GOT3 (cell line): ENCODE results near the gene TNN.

Experiments used
- DNase-seq: peaks from one replicate; lab custom pipeline; 2025; ENCODE audit warnings: mixed read lengths; lab: John Stamatoyannopoulos, UW

TNN gene

DNA sequence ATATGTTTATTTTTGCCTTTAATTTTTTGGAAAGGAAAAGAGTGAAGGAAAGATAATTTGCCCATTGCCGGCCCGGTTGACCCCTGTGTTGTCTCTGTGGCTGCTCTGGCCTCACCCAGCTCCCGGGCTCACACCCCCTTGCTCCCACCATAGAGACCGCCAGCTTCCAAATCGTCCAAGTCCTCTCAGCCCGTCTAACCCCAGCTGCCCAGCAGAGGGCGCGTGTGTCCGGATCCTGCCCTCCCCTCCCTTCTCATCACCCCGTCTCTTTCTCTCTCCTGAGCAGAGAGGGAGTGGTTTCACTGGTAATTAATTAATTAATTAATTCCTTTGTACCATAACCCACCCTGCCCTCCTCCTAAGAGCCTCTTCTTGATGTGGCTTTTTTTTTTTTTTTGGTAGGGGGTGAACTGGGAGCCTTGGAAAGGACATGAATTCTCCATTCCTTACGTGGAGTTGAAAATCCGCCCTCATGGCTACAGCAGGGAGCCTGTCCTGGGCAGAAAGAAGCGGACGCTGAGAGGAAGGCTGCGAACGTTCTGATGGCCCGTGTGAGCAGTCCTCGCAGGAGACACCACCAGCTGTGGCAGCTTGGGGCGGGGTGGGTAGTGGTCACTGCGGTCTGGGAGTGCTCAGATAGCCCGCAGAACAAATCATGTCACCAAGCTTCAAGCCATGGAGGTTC lies 79.0 kb downstream of the TNN start:
- DNase-seq: peak; percentile 17

DNA sequence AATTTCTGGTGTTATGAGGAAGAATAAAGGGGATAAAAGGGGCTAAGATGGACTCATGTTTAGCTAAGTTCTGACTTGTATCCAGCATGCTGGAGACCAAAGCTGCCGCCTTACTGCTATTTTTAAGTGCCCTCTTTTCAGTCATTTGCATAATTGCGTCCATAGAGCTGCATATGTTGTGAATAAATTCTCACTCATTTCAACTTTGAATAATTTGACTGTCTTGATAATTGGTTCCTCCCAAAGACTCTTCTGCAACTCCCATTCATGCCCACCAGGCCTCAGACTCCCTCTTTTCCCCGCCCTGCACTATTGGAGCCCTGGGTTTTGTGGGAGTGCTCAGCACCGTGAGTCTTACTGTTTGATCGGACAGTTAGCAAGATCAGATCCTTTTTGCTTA lies 79.9 kb downstream of the TNN start:
- no peak for DNase-seq

DNA sequence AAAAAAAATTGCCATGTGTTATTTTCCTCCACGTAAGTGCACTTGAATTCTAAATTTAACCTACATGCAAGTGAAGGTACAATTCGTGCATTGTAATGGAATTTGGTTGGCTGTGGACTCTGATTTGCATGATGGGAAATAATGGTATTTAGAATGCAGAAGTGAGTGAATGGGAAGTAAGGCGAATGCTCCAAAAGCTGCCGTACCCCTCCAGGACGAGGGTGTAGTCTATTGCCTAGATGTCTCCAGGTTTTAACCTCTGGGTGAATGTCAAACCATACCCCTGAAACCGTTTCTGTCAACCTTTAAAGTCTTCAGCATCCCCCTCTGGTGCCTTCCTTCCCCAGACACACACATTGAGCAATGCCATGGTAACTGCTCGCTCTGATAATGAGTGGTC lies 80.4 kb downstream of the TNN start:
- no peak for DNase-seq

DNA sequence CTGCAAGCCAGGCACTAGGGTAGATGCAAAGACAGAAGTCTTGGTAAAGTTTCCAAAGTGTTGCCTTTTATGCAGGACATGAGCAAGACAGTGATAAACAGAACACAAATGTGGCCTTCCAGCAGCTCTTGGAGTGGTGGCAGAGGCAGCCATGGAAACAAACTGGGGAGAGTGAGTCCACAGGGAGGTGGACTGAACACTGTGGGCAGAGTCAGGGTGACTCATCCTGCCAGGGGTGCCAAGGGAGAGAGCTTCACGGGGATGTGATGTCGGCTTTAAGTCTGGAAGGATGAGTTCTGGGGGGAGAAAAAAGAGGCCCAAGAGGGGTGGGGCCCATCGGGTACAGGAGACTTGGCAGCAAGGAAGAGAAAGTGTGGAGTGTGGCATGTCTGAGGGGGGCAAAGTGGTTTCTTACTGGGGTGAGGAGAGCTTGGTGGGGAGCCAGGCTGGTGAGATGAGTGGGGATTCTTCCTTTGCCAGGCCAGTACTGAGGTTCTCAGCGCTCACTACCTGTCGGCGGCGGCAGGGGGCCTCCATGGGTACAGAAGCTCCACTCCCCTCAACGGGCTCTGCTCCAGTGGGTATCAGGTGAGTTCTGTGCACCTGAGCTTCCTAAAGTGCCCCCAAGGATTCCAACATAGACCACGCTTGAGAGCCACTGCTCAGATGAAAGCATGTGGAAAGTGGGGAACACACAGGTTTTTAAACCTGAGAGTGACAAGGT lies 83.1 kb downstream of the TNN start:
- DNase-seq: peak; percentile 36

DNA sequence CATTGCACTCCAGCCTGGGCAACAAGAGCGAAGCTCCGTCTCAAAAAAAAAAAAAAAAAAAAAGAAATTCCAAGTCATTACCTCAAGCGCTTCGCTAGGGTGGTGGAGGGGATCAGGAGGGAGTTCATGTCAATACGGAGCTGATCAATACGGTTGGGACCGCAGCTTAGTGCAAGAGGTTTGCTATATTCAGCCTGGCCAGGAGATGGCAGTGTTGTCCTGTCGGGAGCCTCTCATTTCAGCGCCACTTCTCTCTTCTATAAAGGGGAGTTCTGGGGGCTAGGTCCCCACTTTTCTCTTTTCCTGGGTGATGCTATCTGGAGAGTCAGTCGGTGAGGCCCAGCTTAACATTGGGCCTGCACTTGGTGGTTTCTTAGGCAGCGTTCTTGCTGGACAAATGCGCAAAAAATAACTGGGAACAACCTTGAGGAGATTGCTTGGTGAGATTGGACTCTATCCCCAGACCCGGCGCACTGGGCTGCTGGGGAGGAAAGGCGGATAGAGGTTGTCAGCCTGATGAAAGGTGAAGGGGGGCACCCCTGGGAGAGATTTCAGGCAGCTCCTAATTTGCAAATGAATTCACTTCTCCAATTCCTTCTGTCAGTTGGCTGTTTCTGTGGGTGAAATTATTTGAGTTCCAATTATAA lies 84.5 kb downstream of the TNN start:
- DNase-seq: peak; percentile 36

DNA sequence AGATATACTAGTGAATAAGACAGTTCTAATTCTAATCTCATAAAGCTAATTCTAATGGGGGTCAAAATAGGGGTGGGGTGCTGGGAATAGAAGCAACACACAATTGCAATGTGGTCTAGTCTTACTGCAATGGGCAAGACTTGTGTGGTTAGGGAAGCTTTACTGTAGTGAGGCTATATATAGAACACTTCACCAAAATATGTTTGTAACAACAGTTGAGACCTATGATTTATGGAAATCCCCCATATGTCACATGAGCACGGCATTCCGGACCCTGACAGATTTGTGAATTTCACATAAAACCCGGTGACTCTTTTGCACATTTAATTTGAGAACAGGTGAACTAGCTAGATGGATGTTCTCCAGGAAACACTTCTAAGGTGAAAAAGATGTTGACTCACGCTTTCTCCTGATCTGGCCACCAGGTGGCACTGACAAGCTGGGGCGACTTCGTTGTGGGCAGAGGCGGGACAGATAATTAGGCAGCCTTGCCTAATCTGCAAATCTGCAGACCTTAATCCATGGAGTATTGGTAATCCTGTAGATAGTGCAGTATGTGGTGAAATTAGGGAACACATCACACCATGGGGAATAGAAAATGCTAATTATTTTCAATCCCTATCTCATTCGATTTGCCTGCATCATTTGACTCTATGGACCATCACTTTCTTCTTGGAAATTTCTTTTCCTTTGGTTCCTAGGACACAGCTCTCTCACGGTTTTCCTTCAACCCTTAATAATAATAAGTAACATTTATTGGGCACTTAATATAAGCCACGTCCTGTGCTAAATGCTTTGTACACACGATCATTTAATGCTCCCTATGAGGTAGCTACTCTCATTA lies 87.2 kb downstream of the TNN start:
- peak; percentile 13 for DNase-seq

DNA sequence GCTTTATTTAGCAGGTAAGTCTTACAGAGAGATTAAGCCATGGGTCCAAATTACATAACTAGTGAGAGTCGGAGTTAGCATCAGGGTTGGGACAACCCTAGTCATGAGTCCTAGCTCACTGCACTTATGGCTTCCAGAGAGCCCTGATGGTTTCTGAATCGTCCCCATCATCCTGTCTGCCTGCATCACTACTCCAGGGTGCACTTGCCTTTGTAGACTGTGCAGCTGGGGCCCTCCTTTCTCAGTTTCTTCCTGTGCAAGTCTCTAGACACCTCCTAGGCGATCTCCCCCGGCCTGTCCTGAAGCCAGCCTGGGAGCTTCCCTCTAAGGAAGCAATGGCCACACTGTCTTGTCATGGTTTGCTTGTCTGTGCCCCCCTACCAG lies 87.8 kb downstream of the TNN start:
- DNase-seq: no peak

DNA sequence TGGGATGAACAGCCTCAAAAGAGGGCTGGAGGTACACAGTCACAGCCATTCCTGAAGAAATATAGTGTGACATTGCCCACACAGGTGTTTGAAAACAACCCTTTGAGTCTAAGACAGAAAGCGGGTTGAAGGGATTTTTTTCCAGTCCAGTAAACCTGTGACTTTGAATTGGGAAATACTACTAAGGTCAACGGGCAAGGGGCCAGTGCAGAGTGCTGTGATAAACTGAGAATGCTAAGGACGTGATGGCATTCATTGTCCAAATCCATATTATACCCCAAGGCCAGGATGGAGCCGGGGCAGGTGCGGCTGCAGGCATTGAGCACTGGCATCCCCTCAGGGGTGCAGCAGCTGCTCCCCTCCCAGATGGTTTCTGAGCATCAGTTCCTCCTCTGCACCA lies 88.3 kb downstream of the TNN start:
- no peak for DNase-seq

DNA sequence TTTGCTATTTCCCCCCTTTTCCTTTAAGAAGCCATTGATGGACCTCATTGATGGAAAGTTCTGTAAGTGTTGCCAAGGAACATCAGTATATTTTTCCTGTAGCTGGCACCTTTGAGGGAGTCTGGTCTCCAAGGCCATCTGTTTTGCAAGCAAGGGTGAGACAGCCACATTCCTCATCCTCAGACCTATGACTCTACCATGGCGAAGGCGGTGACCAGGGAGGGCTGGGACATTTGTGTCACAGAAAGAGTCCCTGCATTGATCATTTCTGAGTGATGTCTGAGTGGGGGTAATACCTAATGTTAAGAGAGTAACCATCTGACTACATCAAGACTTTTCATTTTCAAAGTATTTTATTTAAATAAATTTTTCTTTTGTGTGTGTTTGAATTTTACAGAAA lies 89.6 kb downstream of the TNN start:
- no peak for DNase-seq

DNA sequence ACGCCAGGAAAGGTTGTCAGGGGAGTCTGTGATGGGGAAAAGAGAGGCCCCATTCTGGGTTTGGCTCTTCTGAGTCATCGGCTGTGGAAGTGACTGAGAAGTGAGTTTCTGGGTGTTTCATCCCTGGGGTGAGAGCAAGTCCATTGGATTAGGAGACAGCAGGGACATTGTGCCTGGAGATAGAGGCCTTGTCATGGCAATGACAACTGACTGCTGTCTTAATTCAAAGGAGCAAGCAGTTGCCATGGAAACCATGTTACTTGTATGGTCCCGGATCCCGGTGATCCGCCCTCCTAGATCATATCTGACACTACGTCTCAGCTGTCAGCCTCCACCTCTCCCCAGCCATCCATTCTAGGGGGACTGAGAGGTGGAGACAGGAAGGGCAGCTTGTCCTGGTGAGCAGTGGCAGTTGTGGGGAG lies 90.5 kb downstream of the TNN start:
- no peak for DNase-seq

DNA sequence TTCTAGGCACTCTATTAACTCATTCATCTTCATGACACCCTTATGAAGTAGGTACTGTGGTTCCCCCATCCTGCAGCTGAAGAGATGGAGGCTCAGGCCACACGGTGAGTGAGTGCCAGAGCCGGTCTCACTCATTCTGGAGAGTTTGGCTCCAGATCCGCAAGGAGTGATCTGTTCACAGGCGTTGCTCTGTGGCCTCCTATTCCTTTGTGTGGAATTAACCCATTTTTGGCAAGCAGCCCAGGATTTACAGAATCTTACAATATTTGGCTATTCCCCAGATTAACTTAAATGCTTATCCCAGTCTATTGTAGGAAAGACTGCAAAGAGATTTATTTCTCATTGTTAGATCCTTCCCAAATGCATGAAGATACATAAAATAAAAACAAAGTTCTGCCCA lies 95.3 kb downstream of the TNN start:
- DNase-seq: no peak

DNA sequence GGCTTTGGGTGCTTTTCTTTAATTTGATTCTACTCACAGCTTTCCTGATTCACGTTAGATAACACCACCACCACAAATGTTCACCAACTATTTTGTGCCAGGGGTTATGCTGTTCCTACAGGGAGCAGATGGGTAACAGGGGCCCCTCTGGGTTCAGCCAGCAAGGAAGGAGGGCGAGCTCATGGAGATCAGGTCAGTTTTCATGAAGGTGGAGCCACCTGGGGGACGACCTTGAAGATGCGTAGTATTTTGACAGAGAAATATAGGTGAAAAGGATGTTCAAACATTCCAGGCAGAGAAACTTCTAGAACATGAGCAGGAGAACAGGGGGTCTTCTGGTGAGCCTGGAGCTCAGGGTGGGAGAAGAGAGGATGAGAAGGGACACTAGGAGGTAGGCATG lies 96.1 kb downstream of the TNN start:
- DNase-seq: no peak

DNA sequence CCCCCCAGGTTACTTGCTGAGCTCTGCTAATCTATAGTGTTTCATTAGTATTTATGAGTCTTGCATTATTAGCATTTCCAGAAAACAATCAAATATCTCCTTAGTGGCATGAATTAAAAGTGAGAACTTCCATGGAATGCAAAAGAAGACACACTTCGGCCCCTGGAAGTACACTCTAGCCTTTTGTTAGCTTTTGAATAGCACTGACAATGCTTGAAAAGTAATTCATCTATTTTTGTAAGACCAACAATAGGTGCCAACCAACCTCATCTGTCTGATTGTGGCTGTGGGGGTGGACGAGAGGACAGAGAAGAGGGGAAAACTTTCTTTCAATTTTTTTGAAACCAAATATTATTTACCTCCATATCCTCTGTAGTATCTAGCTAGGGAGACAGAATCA lies 97.1 kb downstream of the TNN start:
- no peak for DNase-seq

DNA sequence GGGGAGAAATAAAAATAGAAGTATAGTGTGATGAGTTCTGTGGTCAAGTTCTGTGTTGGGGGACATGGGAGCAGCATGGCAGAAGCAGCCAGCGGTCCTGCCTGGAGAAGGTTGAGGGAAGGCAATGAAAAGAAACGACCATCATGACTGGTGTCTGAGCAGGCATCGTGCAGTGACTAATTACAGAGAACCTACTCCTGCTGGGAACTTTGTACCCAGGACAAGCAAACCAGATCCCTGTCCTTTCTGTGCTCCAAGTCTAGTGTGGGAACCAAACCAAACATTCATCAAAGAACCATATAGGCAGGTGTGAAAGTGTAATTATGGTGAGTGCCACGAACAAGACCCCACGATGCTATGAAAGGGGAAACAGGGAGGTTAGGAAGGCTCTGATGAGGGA lies 99.1 kb downstream of the TNN start:
- no peak for DNase-seq

DNA sequence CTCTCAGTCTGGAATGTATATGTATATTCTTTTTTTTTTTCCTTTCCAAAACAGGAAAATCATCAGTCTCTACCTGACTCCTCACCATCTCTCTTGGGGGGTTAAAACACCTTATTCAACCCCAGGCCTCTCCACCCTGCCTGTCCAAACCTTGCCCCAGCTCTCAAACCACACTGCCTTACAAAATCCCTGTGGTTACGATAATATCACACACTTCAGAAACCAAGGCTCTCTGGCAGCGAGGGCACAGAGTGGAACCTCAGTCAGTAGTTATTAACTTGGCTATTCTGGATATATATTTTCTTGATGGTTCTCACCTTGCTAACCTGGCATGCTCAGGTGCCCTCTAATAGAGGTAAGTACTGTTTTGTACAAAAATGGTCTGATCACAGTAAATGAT lies 100.2 kb downstream of the TNN start:
- no peak for DNase-seq

DNA sequence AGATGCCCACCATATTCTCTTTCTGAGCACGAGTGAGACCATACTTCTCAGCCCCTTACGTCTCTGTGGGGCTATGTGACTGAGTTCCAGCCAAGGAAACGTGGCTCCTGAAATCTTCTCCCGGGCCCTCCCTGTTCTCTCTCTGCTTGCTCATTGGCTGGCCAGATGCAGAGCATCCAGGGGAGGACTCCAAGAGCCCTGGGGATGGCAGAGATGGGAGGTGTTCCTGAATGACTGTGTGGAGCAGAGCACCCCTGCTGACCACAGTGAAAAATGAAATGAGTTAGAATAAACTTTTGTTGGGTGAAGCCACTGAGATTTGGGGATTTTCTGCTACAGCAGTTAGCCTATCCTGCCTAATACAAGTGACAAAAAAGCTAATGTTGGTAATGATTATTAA lies 101.1 kb downstream of the TNN start:
- no peak for DNase-seq

DNA sequence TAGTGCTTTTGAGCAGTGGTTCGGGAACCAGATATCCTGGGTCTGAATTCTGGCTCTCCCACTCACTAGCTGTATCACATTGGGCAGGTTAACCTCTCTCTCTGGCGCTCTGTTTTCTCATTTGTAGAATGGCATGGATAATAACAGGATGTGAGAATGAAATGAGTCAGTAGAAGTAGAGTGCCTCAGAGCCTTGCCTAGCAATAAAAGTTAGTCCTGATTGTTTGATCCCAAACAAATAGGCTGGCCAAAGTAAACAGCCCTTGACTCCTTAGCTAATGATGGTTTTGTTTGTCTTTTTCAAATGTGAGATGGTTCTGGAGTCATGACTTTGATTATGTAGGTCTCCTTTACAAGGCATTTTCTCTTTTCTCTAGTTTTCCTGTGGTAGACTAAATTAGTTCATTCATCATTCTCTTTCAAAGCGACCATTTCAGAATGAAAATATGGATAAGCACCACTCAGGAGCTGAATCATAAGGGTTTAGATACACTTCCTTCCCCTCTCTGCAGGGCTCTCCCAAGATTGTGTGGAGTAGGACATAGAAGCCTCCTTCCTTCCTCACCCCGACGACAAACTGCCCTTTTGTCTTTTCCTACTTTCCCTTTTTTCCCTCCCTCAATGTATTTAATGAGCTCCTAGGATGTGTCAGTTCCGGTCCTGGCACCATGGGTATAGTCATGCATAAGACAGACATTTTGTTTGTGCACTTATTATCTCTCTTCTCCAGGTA lies 101.8 kb downstream of the TNN start:
- DNase-seq: no peak

DNA sequence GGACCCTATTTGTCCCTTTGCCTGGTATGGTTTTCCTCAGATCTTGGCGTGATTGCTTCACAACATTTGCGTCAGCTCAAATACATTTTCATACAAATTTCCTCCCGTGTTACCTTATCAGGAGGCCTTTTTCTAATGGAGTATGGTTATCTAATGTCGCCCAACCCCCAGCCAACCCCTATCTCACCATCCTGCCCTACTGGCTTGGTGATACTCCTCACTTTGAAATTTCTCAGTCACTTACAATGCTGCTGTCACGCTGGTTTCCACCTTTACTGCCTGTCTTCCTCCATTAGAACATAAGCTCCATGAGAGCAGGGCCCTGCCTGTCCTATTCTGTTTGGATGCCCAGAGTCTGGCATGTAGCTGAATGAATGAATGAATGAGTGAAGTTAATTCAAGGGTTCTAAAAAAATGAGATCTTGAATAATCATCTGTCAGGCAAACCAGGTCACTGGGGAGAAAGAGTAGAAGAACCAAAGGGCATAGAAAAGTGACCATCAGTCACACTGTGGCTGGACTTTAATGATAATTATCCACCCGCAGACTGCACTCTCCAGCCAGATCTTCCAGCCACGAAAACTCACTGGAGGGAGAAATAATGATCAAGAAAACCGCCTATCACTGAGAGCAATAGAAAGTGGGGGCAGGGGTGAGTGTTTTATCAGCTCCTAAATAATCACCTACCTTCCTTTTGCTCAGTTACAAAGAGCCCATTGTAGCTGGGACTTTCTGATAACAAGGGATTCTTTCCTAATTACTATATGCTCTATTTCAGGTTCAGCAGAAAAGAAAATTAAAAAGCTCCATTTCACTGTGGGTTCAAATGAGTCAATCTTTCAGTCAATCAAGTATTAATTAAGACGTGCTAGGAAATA lies 103.6 kb downstream of the TNN start:
- no peak for DNase-seq

DNA sequence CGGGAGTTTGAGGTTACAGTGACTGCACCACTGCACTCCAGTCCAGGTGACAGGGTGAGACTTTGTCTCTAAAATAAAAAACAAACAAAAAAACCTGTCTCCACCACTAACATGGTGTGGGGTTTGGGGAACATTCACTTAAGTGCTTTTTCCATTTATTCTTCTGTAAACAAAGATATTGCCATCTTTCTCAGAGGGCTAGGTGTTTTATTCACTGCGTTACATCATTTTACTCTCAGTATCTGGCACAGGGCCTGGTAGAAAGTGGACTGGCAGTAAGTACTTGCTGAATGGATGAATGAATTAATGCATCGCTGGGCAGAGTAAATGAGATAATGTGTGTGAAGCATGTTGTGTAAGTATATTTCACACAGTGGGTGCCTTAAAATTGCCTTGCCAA lies 104.9 kb downstream of the TNN start:
- DNase-seq: no peak

DNA sequence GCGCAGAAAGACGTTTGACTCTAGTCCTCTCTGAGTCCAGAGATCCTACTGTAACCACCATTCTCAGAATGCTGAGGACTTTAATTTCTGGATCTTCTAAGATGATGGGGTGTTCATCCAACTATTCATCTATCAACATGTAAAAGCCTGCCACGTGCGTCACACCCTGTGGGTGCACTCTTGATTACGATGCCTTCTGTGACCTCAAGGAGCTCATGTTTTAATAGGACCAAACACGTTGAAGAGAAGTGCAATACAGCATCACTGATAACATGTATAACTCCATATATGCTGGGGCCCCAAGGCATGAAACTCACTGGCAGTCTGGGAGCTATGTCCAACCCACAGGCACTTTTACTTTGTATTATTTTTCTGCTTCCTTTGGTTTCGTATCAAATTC lies 105.9 kb downstream of the TNN start:
- no peak for DNase-seq
